HCT116 (cell line): Measurements from ENCODE around the gene FGG.

Experiments used
- ATF3 ChIP-seq: IDR thresholded peaks from 2 replicates; pipeline ENCODE4 v1.6.1; 2012
- CTCF ChIP-seq, 3 experiments: fragments of 200-600 bp in 1 of 3; sonication (generic) in 1 of 3; IDR thresholded peaks in 2 of 3; conservative IDR thresholded peaks in 1 of 3; 2 replicates each; pipeline ENCODE4 v1.5.1; 2012 to 2017; ENCODE audit warnings: low read depth in 2 of 3, low read length in 2 of 3, antibody characterized with exemption in 1 of 3, borderline replicate concordance in 1 of 3, control low read depth in 1 of 3, mild to moderate bottlenecking in 1 of 3, mixed read lengths in 1 of 3, mixed run types in 1 of 3, moderate library complexity in 1 of 3; ENCODE audit not compliant: insufficient read depth in 1 of 3
- EZH2 ChIP-seq: fragments of 200-600 bp; sonication (generic); IDR thresholded peaks from 2 replicates; pipeline ENCODE4 v1.6.1; 2017; ENCODE audit warnings: antibody characterized with exemption, mixed run types
- MAX ChIP-seq: IDR thresholded peaks from 2 replicates; pipeline ENCODE4 v1.6.1; 2012
- POLR2A ChIP-seq: IDR thresholded peaks from 2 replicates; pipeline ENCODE4 v1.7.0; 2011; ENCODE audit warnings: borderline replicate concordance; ENCODE audit not compliant: insufficient read depth, insufficient read length; ENCODE audit errors: extremely low read depth
- POLR2AphosphoS5 ChIP-seq: IDR thresholded peaks from 2 replicates; pipeline ENCODE4 v1.6.1; 2011; ENCODE audit warnings: mild to moderate bottlenecking, low read depth, low read length, moderate library complexity
- SP1 ChIP-seq: IDR thresholded peaks from 2 replicates; pipeline ENCODE4 v1.6.1; 2012; ENCODE audit warnings: low read depth
- ZNF274 ChIP-seq: fragments of 200-500 bp; sonication (Bioruptor generic); IDR thresholded peaks from 2 replicates; pipeline ENCODE4 v1.6.1; 2014; ENCODE audit warnings: mild to moderate bottlenecking, low read depth, low read length, inconsistent platforms

GRCh38 chr4:154658680-154659405 is 46.4 kb upstream of the FGG start:
- TF ChIP-seq POLR2A (no peak), CTCF (IDR thresholded peaks at IDR 0.05 in 2 of 3, conservative IDR thresholded peaks at IDR 0.05 in 1 of 3; ENCODE audit: borderline replicate concordance in 1 of 3, insufficient read depth in 1 of 3, low read depth in 2 of 3, low read length in 2 of 3) (no peak), ATF3 (no peak), ZNF274 (no peak), EZH2 (no peak), SP1 (no peak), MAX (no peak), POLR2AphosphoS5 (no peak)
